Measurements from ENCODE around the gene HCN1.

DNA sequence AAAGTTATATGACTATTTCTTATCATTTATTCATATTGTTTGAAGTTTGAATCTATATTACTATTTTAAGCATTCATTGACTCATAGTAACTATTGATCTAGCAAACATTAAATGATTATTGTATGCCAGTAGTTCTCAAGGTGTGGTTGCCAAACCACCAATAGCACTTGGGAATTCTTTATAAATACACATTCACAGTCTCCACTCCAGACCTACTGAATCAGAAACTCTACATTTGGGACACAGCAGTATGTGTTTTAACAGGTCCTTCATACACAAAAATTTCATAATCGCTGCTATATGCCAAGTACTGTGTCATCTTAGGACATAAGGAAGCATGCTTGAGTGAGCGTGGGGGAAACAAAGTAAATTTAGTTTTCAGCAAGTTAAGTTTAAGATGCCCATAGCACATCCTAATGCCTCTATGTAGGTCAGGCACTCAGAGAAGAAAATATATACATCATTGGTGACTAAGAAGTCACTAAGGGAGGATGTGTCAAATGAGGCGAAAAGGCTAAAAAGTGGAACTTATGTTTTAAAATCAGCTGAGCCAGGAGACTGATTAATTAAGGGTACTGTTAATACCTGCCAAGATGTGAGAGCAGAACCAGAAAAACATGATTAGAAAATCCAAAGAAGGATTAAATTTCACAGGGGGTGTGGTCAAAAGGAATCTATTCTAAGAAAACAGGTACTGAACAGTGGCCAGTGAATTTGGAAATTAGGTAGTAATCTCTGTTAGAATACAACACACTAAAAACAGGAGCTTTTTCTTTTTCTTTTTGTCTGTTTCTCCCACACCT lies 340.8 kb downstream of the HCN1 start:
- TF ChIP-seq, protein P1, sequence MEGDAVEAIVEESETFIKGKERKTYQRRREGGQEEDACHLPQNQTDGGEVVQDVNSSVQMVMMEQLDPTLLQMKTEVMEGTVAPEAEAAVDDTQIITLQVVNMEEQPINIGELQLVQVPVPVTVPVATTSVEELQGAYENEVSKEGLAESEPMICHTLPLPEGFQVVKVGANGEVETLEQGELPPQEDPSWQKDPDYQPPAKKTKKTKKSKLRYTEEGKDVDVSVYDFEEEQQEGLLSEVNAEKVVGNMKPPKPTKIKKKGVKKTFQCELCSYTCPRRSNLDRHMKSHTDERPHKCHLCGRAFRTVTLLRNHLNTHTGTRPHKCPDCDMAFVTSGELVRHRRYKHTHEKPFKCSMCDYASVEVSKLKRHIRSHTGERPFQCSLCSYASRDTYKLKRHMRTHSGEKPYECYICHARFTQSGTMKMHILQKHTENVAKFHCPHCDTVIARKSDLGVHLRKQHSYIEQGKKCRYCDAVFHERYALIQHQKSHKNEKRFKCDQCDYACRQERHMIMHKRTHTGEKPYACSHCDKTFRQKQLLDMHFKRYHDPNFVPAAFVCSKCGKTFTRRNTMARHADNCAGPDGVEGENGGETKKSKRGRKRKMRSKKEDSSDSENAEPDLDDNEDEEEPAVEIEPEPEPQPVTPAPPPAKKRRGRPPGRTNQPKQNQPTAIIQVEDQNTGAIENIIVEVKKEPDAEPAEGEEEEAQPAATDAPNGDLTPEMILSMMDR (IDR thresholded peaks at IDR 0.05) = no peak
- TF ChIP-seq EP300 (IDR thresholded peaks at IDR 0.05) = no peak
- no peak for TF ChIP-seq POLR2AphosphoS5 (IDR thresholded peaks at IDR 0.05)
- no peak for TF ChIP-seq POLR2A (IDR thresholded peaks at IDR 0.05)

All from suprapubic skin (tissue), 4 donors.